ENCODE measurements around the gene MYOM3. TPM values are rescaled to one million over a fixed set of nuclear protein-coding genes. Genes with fewer than 3 reads are reported as not detected.

MYOM3 gene
- total and polyA plus RNA-seq, 2 of the 13 experiments (the other 11 are each of a cell fraction or from before 2014, with no cell fraction given), result 5.8 to 15.3 TPM

DNA sequence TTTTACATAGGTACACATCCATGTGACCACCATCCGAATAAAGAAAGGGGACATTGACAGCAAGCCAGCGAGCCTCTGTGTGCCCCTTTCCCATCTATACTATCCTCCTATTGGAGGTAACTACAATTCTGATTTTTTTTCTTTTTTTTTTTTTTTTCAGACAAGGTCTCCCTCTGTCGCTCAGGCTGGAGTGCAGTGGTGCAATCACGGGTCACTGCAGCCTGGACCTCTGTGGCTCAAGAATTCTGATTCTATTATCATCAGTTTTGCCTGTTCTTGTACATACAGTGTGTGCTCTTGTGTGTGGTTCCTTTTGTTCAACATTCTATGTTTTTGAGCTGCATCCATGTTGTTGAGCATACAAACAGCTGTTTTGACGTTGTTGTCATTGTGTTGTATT, 75.8 kb downstream of the MYOM3 start:
- H3K9ac ChIP-seq (ENCODE audit: insufficient read depth, low read depth, low read length), result no peak overlapping the region
- H3K4me2 ChIP-seq (ENCODE audit: low read depth, low read length), result no peak overlapping the region
- FAIRE-seq, result no peak
- ChIA-PET POLR2A (interaction anchor here (0.8 kb wide), 1 partner anchor 15 kb away, joined by 3 read pairs; no protein-coding TSS in a partner anchor), CTCF (ENCODE audit: low intra/inter-chr PET ratio, low total read pairs) (no interaction called here)
- WGBS (ENCODE audit: low lambda C conversion rate), result 71% methylated on average over 5 of the region's 5 CpGs
- no peak overlapping the region for H2AFZ ChIP-seq (ENCODE audit: low read length)
- H3K4me1 ChIP-seq (ENCODE audit: insufficient read depth, low read length), result peaks cover 11% of the 10 kb centered on the region; the same call in 1 of the 2 replicates
- no peaks in the 10 kb centered on the region for H3K9me3 ChIP-seq (ENCODE audit: low read length)
- no peak for DNase-seq (ENCODE audit: low spot score)
- H3K36me3 ChIP-seq (replicated peaks in 1 of 2; ENCODE audit: control insufficient read depth in 1 of 2, insufficient read depth in 2 of 2, low read length in 2 of 2), result peaks cover 0 to 7% of the 10 kb centered on the region in 2 experiments; a peak in 1 of 5 replicates
- in situ Hi-C loops (cut with HindIII; ENCODE audit: extremely low pct_ligation_motif_present, low pct_unique_long_range_greater_than_20kb), result no loop called here
- no peaks in the 10 kb centered on the region for H4K20me1 ChIP-seq (ENCODE audit: insufficient read depth, low read length)
- intact Hi-C loops (cut with micrococcal nuclease; ENCODE audit: unreplicated experiment), result no loop called here
- BruUV-seq (replicated peaks), result no TSS peak
- no peaks in the 10 kb centered on the region for H3K27me3 ChIP-seq (ENCODE audit: control insufficient read depth in 1 of 2, insufficient read depth in 2 of 2, low read length in 2 of 2)
- TF ChIP-seq, protein P1, sequence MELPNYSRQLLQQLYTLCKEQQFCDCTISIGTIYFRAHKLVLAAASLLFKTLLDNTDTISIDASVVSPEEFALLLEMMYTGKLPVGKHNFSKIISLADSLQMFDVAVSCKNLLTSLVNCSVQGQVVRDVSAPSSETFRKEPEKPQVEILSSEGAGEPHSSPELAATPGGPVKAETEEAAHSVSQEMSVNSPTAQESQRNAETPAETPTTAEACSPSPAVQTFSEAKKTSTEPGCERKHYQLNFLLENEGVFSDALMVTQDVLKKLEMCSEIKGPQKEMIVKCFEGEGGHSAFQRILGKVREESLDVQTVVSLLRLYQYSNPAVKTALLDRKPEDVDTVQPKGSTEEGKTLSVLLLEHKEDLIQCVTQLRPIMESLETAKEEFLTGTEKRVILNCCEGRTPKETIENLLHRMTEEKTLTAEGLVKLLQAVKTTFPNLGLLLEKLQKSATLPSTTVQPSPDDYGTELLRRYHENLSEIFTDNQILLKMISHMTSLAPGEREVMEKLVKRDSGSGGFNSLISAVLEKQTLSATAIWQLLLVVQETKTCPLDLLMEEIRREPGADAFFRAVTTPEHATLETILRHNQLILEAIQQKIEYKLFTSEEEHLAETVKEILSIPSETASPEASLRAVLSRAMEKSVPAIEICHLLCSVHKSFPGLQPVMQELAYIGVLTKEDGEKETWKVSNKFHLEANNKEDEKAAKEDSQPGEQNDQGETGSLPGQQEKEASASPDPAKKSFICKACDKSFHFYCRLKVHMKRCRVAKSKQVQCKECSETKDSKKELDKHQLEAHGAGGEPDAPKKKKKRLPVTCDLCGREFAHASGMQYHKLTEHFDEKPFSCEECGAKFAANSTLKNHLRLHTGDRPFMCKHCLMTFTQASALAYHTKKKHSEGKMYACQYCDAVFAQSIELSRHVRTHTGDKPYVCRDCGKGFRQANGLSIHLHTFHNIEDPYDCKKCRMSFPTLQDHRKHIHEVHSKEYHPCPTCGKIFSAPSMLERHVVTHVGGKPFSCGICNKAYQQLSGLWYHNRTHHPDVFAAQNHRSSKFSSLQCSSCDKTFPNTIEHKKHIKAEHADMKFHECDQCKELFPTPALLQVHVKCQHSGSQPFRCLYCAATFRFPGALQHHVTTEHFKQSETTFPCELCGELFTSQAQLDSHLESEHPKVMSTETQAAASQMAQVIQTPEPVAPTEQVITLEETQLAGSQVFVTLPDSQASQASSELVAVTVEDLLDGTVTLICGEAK (IDR thresholded peaks at IDR 0.05), result no peak
- TF ChIP-seq, protein P1 (CRISPR knock-in tag; IDR thresholded peaks at IDR 0.05), result no peak
- TF ChIP-seq HNF4A (CRISPR knock-in tag; IDR thresholded peaks at IDR 0.05) (no peak), ZNF501 (CRISPR knock-in tag; IDR thresholded peaks at IDR 0.05) (no peak), KDM5B (CRISPR knock-in tag; IDR thresholded peaks at IDR 0.05; ENCODE audit: borderline replicate concordance) (no peak), ZSCAN20 (CRISPR knock-in tag; IDR thresholded peaks at IDR 0.05; ENCODE audit: borderline replicate concordance) (no peak), ZNF274 (CRISPR knock-in tag; IDR thresholded peaks at IDR 0.05) (no peak), NFKB2 (CRISPR knock-in tag; IDR thresholded peaks at IDR 0.05; ENCODE audit: borderline replicate concordance) (no peak), TARDBP (CRISPR knock-in tag; IDR thresholded peaks at IDR 0.05) (no peak)
- ATAC-seq, result no peak
- H3K27ac ChIP-seq (ENCODE audit: extremely low read length, insufficient read depth, low read length), result no peak overlapping the region
- H3K79me2 ChIP-seq (ENCODE audit: insufficient read depth, low read length), result no peaks in the 10 kb centered on the region
- no peak overlapping the region for H3K4me3 ChIP-seq (replicated peaks in 1 of 3; ENCODE audit: insufficient read depth in 1 of 3, low read depth in 2 of 3, low read length in 3 of 3)

Measured in HepG2 (cell line).